A172 (cell line): Measurements from ENCODE around the gene TLDC2. TPM values are rescaled to one million over a fixed set of nuclear protein-coding genes. Genes with fewer than 3 reads are reported as not detected.
"Not testable (repeated sequence)": the region's sequence is repeated elsewhere in the genome, so short reads cannot be mapped to it uniquely, and the experiment has no call there.

Experiments used
- DNase-seq: peaks from one replicate; pipeline ENCODE4 v3.0.0-alpha.2; 2015; ENCODE audit warnings: low spot score
- total RNA-seq: library from RNA; depleted of rRNA; stranded (reverse); fragments of >200 nt; shearing (Covaris generic); gene quantifications from 2 replicates; pipeline ENCODE4 v1.2.3, GENCODE V29; 2014

TLDC2 gene
- total RNA-seq, 1 experiment from 2014 or later: not detected

DNA sequence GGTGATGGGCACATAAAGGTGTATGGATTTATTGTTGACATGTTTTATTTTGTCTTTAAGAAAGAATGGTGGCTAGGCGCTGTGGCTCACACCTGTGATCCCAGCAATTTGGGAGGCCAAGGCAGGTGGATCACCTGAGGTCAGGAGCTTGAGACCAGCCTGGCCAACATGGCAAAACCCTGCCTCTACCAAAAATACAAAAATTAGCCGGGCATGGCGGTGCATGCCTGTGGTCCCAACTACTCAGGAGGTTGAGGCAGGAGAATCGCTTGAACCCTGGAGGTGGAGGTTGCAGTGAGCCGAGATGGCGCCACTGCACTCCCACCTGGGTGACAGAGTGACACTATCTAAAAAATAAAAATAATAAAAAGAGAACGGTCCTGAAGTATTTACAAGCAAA, 30.1 kb downstream of the TLDC2 start:
- DNase-seq: not testable (repeated sequence)

DNA sequence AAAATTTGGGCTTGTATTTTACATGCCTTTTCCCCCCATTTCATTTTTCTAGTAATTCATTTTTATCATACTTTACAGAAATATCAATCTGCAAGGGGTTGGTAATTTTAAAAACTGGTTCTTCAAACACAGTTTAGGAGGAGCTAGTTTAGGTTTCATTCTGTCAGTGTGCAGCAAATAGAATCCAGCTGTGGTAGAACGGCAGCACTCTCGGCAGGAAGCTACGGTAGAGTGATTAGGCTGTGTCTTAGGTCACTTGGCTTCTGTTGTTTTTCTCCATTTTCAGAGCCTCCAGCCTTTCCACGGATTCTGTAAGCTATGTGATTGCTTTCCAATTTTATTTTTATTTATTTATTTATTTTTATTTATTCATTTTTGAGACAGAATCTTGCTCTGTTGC, 32.7 kb downstream of the TLDC2 start:
- no peak for DNase-seq

DNA sequence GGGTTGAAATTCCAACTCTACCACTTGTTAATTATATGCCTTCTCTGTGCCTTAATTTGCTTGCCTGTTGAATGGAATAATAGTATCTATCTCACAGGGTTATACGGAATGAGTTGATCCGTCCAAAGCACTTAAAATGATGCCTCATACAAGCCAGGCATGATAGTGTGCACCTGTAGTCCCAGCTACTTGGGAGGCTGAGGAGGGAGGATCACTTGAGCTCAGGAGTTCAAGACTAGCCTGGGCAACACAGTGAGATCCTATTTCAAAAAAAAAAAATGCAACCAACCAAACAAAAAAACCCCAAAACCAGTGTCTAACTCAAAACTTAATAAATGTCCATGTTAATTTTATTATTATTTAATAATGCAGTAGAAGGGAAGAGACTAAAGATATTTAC, 40.3 kb downstream of the TLDC2 start:
- DNase-seq: no peak

DNA sequence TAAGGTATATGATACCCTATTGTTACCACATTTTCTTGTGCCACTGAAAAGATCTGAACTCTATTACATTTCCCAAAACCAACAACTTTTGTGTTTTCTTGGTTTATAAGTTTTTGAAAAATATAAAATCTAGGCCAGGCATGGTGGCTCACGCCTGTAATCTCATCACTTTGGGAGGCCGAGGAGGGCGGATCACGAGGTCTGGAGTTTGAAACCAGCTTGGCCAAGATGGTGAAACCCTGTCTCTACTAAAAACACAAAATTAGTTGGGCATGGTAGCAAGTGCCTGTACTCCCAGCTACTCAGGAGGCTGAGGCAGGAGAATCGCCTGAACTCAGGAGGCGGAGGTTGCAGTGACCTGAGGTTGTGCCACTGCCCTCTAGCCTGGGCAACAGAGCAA, 41.3 kb downstream of the TLDC2 start:
- DNase-seq: no peak

DNA sequence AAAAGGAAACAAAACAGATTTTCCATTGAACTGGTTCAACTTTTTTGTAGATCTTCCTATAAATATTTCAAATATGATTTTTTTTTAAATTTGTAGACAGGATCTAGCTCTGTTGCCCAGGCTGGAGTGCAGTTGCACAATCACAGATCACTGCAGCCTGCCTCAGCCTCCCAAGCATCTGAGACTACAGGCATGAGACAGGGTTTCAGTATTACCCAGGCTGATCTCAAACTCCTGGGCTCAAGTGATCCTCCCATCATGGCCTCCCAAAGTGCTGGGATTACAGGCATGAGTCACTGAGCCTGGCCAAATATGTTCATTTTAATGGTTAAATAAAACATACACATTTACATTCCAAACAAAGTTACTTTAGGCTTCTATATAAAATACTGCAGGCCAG, 42.0 kb downstream of the TLDC2 start:
- DNase-seq: no peak

DNA sequence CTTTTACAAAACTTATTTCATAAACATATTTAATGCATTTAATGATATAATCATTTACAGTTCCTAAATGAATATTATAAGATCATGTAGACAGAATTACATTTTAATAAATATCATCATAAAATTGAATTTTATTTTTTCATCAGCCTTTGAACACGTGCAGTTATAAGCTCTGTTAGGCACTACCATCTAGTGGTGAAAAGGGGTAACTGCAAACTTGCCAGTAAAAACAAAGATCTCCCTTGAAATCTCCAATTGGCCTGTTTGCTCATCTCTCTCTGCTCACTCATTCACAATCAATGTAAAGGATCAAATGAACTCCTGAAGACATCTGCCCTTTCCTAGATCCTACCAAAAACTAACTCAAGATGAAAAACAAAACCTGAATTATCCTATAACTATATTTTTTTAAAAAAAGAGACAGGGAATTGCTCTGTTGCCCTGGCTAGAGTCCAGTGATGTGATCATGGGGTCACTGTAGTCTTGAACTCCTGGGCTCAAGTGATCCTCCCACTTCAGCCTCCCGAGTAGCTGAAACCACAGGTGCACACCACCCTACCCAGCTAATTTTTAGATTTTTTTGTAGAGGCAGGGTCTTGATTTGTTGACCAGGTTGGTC, 43.9 kb downstream of the TLDC2 start:
- peak; percentile 66 for DNase-seq

DNA sequence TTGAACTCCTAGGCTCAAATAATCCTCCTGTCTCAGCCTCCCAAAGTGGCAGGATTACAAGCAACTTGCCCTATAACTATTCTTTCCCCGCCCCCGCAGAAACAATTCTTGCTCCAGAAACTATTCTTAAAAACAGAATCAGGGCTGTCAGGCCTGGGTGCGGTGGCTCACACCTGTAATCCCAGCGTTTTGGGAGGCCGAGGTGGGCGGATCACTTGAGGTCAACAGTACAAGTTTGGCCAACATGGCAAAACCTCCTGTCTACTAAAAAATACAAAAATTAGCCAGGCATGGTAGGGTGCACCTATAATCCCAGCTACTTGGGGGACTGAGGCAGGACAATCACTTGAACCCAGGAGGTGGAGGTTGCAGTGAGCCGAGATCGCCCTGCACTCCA, 44.4 kb downstream of the TLDC2 start:
- no peak for DNase-seq

DNA sequence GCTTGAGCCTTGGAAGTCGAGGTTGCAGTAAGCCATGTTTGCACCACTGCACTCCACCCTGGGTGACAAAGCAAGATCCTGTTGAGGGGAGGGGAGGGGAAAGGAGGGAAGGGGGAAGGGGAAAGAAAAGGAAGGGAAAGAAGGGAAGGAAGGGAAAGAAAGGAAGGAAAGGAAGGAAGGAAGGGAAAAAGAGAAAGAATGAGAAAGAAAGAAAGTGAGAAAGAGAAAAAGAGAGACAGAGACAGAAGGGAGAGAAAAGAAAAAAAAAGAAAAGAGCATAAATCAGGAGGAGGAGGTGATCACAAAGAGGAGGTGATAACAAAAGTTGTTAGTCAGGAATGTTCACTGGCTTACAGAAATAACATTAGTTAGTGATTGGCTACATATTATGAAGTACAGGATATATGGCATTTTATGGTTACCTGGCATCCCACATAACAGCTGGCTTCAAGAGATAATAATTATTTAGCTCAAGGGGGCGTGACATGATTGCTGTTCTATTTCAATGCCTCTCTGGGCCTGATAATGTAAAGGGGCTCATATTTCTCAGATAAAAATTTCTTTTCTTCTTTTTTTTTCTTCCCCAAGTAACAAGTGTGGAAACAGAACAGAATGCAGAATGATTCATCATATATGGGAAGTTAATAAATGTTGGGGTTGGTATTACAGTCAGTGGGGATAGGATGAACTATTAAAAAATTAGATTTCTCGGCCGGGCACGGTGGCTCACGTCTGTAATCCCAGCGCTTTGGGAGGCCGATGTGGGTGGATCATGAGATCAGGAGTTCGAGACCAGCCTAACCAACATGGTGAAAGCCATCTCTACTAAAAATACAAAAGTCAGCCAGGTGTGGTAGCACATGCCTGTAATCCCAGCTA, 48.5 kb downstream of the TLDC2 start:
- DNase-seq: no peak

DNA sequence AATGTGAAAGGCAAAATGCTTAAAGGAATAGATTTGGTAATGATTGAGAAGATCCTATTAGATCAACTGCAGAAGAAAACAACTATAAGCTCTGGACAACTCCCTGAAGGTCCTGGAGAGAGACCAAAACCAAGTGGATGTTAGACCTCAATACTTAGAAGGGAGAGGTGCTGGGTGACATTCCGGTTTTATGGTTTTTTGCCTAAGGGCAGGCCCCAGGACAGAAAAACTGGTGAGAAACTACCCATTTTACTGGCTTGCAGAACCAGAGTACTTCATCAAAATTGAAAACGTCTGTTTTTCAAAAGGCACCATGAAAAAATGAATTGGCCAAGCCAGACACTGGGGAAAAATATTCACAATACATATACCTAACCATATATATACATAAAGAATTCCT, 49.3 kb downstream of the TLDC2 start:
- no peak for DNase-seq

DNA sequence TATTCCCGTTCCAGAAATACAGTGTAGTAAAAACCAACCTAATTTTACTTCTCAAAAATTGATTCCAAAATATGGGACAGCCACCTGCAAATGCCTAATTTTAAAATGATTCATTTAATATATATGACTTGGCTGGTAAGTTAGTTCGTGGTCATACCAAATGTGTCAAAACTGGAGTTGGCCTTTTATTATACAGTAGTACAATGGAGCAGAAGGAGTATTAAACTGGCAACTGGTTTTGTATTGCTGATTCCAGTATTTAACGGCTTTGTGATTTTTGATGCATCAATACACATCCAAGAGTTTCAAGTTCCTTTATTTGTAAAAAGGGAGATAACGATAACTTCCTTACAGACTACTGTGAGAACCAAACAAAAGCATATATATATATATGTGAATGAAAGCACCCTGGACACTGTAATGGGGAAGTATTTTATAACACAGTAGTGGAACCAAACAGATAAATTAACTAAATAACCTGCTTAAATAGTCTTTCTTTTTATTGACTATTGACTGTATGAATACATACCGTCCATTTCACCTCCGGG, 50.8 kb downstream of the TLDC2 start:
- DNase-seq: no peak

DNA sequence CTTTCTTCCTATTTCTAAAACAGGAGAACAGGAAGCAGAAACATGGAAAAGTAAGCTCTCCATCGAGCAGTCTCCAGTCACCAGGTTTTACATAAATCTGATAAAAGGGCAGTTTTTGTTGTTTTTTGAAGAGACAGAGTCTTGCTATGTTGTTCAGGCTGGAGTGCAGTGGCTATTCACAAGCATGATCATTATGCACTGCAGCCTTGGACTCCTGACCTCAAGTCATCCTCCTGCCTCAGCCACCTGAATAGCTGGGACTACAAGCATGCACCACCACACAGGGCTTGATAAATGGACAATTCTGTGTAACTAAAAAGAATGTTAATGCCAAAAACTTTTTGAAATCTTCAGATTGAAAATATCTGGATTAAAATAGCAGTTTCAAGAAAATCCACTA, 51.8 kb downstream of the TLDC2 start:
- DNase-seq: no peak

DNA sequence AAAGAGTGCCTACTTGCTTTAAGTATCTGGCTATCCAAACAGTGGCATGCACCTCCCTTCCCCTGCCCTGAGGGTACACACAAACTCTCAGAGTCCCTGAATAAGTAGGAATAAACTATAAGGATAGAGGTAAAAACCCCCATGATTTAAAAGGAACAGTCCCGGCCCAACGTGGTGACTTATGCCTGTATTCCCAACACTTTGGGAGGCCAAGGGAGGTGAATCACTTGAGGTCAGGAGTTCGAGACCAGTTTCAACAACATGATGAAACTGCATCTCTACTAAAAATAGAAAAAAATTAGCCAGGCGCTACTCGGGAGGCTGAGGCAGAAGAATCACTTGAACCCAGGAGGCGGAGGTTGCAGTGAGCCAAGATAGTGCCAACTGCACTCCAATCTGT, 53.4 kb downstream of the TLDC2 start:
- no peak for DNase-seq

DNA sequence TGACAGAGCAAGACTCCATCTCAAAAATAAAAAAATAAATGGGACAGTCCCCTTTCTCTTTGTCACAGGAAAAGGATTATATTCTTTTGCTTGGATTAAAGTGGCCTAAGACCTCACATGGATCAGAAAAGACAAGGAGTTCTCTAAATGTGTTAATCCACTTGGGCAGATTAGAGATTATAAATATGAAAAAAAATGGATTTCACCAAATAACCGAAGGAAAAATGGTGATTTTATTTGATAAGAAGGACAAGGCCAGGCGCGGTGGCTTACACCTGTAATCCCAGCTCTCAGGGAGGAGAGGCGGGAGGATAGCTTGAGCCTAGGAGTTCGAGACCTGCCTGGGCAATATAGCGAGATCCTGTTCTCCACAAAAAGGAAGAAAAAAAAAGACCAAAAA, 53.8 kb downstream of the TLDC2 start:
- DNase-seq: no peak

DNA sequence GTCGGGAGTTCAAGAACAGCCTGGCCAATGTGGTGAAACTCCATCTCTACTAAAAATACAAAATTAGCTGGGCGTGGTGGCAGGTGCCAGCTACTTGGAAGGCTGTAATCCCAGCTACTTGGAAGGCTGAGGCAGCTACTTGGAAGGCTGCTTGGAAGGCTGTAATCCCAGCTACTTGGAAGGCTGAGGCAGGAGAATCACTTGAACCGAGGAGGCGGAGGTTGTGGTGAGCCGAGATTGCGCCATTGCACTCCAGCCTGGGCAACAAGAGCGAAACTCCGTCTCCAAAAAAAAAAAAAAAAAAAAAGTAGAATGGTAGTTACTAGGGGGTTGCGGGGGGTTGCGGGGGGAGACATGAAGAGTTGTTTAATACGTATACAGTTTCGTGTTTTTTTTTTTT, 56.1 kb downstream of the TLDC2 start:
- DNase-seq: not testable (repeated sequence)

DNA sequence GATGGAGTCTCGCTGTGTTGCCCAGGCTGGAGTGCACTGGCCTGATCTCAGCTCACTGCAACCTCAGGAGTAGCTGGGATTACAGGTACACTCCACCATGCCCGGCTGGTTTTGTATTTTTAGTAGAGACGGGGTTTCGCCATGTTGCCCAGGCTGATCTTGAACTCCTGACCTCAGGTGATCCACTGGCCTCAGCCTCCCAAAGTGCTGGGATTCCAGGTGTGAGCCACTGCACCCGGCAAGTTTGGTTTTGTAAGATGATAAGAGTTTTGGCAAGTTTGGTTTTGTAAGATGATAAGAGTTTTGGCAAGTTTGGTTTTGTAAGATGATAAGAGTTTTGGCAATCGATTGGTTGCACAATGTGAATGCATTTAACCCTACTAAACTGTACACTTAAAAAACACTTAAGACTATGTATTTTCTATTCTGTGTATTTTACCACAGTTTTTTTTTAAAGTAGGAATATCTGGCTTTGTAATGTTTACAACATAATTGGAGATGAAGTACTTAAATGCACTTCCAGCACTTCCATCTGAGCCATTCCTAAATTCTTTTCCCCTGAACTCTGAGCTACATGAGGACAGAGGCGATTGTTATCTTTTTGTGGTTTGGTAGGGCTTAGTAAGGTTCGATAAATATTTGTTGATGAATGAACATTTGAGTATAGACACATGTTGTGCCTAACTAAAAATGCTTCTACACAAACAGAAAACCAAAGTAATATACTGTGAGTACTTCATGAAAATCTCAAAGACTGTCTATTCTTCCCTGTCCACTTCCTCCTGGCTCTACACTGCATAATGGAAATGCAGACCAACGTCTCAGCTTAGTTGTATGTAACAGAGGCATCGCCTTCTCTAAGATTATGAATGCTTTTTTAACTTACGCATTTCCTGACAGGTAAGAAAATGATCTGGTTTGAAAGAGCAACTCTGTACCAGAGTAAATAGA, 56.8 kb downstream of the TLDC2 start:
- DNase-seq: no peak

DNA sequence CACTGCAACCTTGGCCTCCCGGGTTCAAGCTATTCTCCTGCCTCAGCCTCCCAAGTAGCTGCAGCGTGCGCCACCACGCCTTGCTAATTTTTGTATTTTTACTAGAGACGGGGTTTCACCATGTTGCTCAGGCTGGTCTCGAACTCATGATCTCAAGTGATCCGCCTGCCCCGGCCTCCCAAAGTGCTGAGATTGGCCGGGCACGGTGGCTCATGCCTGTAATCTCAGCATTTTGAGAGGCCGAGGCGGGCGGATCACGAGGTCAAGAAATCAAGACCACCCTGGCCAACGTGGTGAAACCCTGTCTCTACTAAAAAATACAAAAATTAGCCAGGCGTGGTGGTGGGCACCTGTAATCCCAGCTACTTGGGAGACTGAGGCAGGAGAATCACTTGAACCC, 57.6 kb downstream of the TLDC2 start:
- DNase-seq: not testable (repeated sequence)

DNA sequence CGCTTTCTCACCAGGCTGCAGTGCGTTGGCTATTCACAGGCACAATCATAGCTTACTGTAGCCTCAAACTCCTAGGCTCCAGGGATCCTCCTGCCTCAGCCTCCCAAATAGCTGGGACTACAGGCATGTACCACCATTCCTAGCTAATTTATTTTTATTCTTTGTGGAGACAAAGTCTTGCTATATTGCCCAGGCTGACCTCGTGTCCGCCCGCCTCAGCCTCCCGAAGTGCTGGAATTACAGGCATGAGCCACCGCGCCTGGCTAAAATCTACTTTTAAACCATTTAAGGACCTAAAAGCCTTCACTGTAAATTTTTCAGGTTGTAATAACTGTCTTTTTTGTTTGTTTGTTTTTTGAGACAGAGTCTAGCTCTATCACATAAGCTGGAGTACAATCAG, 60.4 kb downstream of the TLDC2 start:
- no peak for DNase-seq

DNA sequence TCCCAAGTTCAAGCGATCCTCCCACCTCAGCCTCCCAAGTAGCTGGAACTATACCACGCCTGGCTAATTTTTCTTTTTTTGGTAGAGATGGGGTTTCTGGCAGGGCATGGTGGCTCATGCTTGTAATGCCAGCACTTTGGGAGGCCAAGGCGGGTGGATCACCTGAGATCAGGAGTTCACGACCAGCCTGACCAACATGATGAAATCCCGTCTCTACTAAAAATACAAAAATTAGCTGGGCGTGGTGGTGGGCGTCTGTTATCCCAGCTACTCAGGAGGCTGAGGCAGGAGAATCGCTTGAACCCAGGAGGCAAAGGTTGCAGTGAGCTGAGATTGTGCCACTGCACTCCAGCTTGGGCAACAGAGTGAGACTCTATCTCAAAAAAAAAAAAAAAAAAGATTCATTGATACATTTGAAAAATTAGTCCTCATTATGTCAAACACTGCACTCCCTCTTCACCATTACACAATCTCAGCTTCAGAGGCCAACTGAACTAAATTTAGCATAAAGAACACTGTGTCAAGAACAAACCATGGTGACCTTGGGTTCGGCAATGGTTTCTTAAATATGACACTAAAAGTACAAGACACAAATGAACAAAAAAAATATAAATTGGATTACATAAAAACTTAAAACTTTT, 60.9 kb downstream of the TLDC2 start:
- DNase-seq: not testable (repeated sequence)

DNA sequence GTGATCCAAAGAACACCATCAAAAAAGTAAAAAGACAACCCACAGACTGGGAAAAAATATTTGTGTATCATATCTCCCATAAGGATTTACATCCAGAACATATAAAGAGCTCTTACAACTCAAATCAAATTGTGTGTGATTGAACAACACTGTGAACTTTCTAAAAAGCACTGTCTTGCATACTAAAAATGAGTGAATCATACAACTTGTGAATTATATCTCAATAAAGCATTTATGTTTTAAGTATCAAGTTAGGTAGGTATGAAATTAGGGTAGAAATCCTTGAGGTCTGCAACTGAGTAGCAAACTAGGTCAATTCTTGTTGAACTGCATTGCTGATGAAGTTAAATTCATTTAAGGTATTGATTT, 61.4 kb downstream of the TLDC2 start:
- no peak for DNase-seq

DNA sequence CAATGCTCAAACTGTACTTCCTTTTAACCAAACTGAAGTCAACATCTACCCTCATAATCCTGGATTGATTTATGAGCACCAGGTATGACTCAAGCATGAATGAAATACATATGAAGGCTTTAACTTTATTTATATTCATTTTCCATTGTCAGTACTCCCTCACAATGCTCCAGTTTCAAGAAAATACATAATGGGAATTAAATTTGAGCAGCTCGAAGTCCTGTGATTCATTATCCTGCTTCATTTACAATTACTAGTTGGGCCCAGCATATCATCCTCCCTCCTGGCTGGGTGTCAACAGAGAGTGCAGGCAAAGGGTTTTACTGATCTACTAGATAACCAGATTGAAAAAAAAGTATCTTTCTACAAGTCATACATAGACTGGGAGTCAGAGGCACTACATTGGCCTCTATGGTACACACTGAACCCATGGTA, 65.5 kb downstream of the TLDC2 start:
- no peak for DNase-seq
